Endothelial cell of umbilical vein (primary cell): Measurements from ENCODE around the gene NPTX2. TPM values are rescaled to one million over a fixed set of nuclear protein-coding genes. Genes with fewer than 3 reads are reported as not detected.

Experiments used
- BruUV-seq: library from RNA; stranded (reverse); fragments of 400-500 nt; replicated peaks from 2 replicates; lab custom pipeline; 2021; lab: Mats Ljungman, UMichigan
- CTCF ChIA-PET: fragments of 300-600, 350-600 bp; sonication (Branson Sonifier 250); formaldehyde crosslinking; loops from one replicate; lab custom pipeline; 2021; ENCODE audit warnings: antibody characterized with exemption, inconsistent platforms; lab: Charles Lee
- POLR2A ChIA-PET: fragments of 300-600, 350-600 bp; sonication (Branson Sonifier 250); formaldehyde crosslinking; loops from one replicate; lab custom pipeline; 2021; ENCODE audit warnings: antibody characterized with exemption, inconsistent platforms; lab: Charles Lee
- DNase-seq: peaks from one replicate; pipeline ENCODE4 v3.0.0-alpha.2; 2011; ENCODE audit warnings: low read depth, low spot score
- FAIRE-seq: peaks from 2 replicates; lab custom pipeline; 2011; peaks lifted over from hg19 to GRCh38; lab: Jason Lieb, UNC
- H2AFZ ChIP-seq: 2 replicates; pipeline ENCODE4 v1.6.0; 2012; ENCODE audit warnings: low read depth, low read length, control low read depth, inconsistent platforms
- H3K27ac ChIP-seq: 2 replicates; pipeline ENCODE4 v1.5.1; 2011; ENCODE audit warnings: low read depth, mild to moderate bottlenecking, control low read depth, low read length, moderate library complexity; ENCODE audit not compliant: insufficient read depth
- H3K27me3 ChIP-seq, 2 experiments: 2 replicates each; pipeline versions ENCODE4 v1.6.0 to v1.6.1; 2011; ENCODE audit warnings: low read length in 2 of 2, mixed read lengths in 1 of 2; ENCODE audit not compliant: control insufficient read depth in 2 of 2, insufficient read depth in 2 of 2
- H3K36me3 ChIP-seq, 2 experiments: 2 replicates in 1 of 2; 3 replicates in 1 of 2; pipeline ENCODE4 v1.5.1; 2011; ENCODE audit warnings: low read length in 2 of 2, mild to moderate bottlenecking in 1 of 2, moderate library complexity in 1 of 2; ENCODE audit not compliant: control insufficient read depth in 2 of 2, insufficient read depth in 2 of 2; ENCODE audit errors: extremely low read depth in 1 of 2
- H3K4me1 ChIP-seq: 3 replicates; pipeline ENCODE4 v1.5.1; 2011; ENCODE audit warnings: mild to moderate bottlenecking, low read length; ENCODE audit not compliant: control insufficient read depth, insufficient read depth; ENCODE audit errors: extremely low read depth
- H3K4me2 ChIP-seq: 2 replicates; pipeline ENCODE4 v1.6.1; 2011; ENCODE audit warnings: low read length, control low read depth, mixed read lengths; ENCODE audit not compliant: insufficient read depth
- H3K4me3 ChIP-seq, 3 experiments: fragments of 200-600 bp in 1 of 3; sonication (generic), shearing (Covaris generic) in 1 of 3; replicated peaks in 1 of 3; 2 replicates each; pipeline ENCODE4 v1.5.1; 2011 to 2016; ENCODE audit warnings: control low read depth in 3 of 3, low read length in 3 of 3, mild to moderate bottlenecking in 2 of 3, inconsistent platforms in 1 of 3, low read depth in 1 of 3, moderate library complexity in 1 of 3; ENCODE audit not compliant: insufficient read depth in 1 of 3
- H3K79me2 ChIP-seq: 2 replicates; pipeline ENCODE4 v1.6.0; 2012; ENCODE audit warnings: low read length, inconsistent platforms; ENCODE audit not compliant: control insufficient read depth, insufficient read depth
- H3K9ac ChIP-seq: replicated peaks from 2 replicates; pipeline ENCODE3; 2011; ENCODE audit warnings: low read length, control low read depth; ENCODE audit not compliant: insufficient read depth; ENCODE audit errors: extremely low read depth
- H3K9me1 ChIP-seq: replicated peaks from 3 replicates; pipeline ENCODE4 v1.6.0; 2011; ENCODE audit warnings: mild to moderate bottlenecking, low read length; ENCODE audit not compliant: control insufficient read depth, insufficient read depth; ENCODE audit errors: extremely low read depth
- H3K9me3 ChIP-seq: replicated peaks from 2 replicates; pipeline ENCODE4 v1.5.1; 2012; ENCODE audit warnings: low read length, inconsistent platforms; ENCODE audit not compliant: control insufficient read depth, insufficient read depth
- H4K20me1 ChIP-seq: replicated peaks from 2 replicates; pipeline ENCODE3; 2011; ENCODE audit warnings: mild to moderate bottlenecking, low read length; ENCODE audit not compliant: control insufficient read depth, insufficient read depth; ENCODE audit errors: extremely low read depth
- CTCF ChIP-seq, 2 donors: IDR thresholded peaks; 1 replicate in 1 of 2; 2 replicates in 1 of 2; pipeline ENCODE4 v1.5.1; 2011; ENCODE audit warnings: low read length in 2 of 2, mild to moderate bottlenecking in 2 of 2, moderate library complexity in 2 of 2, control low read depth in 1 of 2, inconsistent platforms in 1 of 2, low read depth in 1 of 2; ENCODE audit not compliant: insufficient read depth in 1 of 2; ENCODE audit errors: extremely low read depth in 1 of 2
- EZH2 ChIP-seq: IDR thresholded peaks from 2 replicates; pipeline ENCODE4 v1.6.1; 2012; ENCODE audit warnings: borderline replicate concordance, low read depth, mild to moderate bottlenecking, moderate library complexity, low read length, inconsistent platforms; ENCODE audit not compliant: severe bottlenecking
- FOS ChIP-seq: IDR thresholded peaks from 2 replicates; pipeline ENCODE4 v1.6.1; 2011; ENCODE audit warnings: mild to moderate bottlenecking, low read length, moderate library complexity, borderline replicate concordance; ENCODE audit not compliant: insufficient read depth
- GATA2 ChIP-seq: IDR thresholded peaks from 2 replicates; pipeline ENCODE4 v1.7.0; 2011; ENCODE audit warnings: low read depth, mild to moderate bottlenecking, moderate library complexity, mixed read lengths, low read length; ENCODE audit not compliant: insufficient read length, insufficient read depth
- JUN ChIP-seq: IDR thresholded peaks from 2 replicates; pipeline ENCODE4 v1.6.1; 2011; ENCODE audit warnings: borderline replicate concordance, low read depth; ENCODE audit not compliant: insufficient read length, insufficient read depth
- MYC ChIP-seq: IDR thresholded peaks from one replicate; pipeline ENCODE4 v1.6.1; 2011; ENCODE audit warnings: mild to moderate bottlenecking, low read depth, low read length
- POLR2A ChIP-seq: IDR thresholded peaks from 2 replicates; pipeline ENCODE4 v1.6.1; 2012; ENCODE audit warnings: low read depth, mild to moderate bottlenecking, control low read depth, low read length
- POLR2AphosphoS5 ChIP-seq: IDR thresholded peaks from 2 replicates; pipeline ENCODE4 v1.6.1; 2012; ENCODE audit warnings: low read depth, mild to moderate bottlenecking, control low read depth, low read length, moderate library complexity; ENCODE audit not compliant: insufficient read depth
- dilution Hi-C: fragments of 300-500 bp; cut with MboI; formaldehyde crosslinking; loops from one replicate; pipeline ENCODE4 v1.15.0; 2019; ENCODE audit warnings: low sequenced_read_pairs; ENCODE audit not compliant: extremely low pct_ligation_motif_present
- intact Hi-C: fragments of 100-400 bp; cut with micrococcal nuclease; formaldehyde crosslinking; loops from one replicate; pipeline ENCODE4 v1.10.0; 2022
- polyA plus RNA-seq, 4 experiments: library from polyadenylated mRNA; depleted of rRNA in 3 of 4; stranded (reverse) in 3 of 4; unstranded in 1 of 4; fragments of >200 nt; gene quantifications; 2 replicates each; pipeline versions ENCODE4 v1.2.1 to v1.2.3, GENCODE V29; 2011 to 2012; ENCODE audit warnings: missing spikeins in 1 of 4
- total RNA-seq: library from RNA; stranded (reverse); gene quantifications from 2 replicates; pipeline ENCODE4 v1.2.3, GENCODE V29; 2021
- TF ChIP-seq, protein P1 (sequence below): IDR thresholded peaks from 2 replicates; pipeline ENCODE4 v1.6.1; 2011; ENCODE audit not compliant: insufficient read depth, insufficient read length

Gene NPTX2
- total and polyA plus RNA-seq, 2 donors (not counting 3 experiments of a cell fraction or from before 2014, with no cell fraction given), result 0.15 to 0.53 TPM

- POLR2A ChIA-PET, result no interaction called here
- FAIRE-seq, result no peak
- H3K4me2 ChIP-seq, result no peak overlapping the region
These were observed 2.6 kb downstream of the NPTX2 start for GRCh38 chr7:98619450-98620321.

More at GRCh38 chr7:98619450-98620321, 2.6 kb downstream of the NPTX2 start:
- H4K20me1 ChIP-seq, result no peaks in the 10 kb centered on the region
- H3K79me2 ChIP-seq, result no peaks in the 10 kb centered on the region
- H3K9me1 ChIP-seq, result no peaks in the 10 kb centered on the region
- intact Hi-C loops, result no loop called here
- no peak overlapping the region for H2AFZ ChIP-seq
- no peak for DNase-seq
- no peak overlapping the region for H3K9ac ChIP-seq
- H3K27ac ChIP-seq, result no peak overlapping the region
- dilution Hi-C loops, result no loop called here
- BruUV-seq, result no TSS peak
- peaks cover 12 to 21% of the 10 kb centered on the region in 2 experiments for H3K27me3 ChIP-seq
- no peaks in the 10 kb centered on the region for H3K36me3 ChIP-seq
- TF ChIP-seq, protein P1, sequence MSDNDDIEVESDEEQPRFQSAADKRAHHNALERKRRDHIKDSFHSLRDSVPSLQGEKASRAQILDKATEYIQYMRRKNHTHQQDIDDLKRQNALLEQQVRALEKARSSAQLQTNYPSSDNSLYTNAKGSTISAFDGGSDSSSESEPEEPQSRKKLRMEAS, result no peak
- TF ChIP-seq JUN, result no peak
- TF ChIP-seq POLR2A, result no peak
- TF ChIP-seq FOS, result no peak
- TF ChIP-seq POLR2AphosphoS5, result no peak
- no peak for TF ChIP-seq MYC
- TF ChIP-seq CTCF (IDR thresholded peaks at IDR 0.05; ENCODE audit: extremely low read depth in 1 of 2, insufficient read depth in 1 of 2, low read depth in 1 of 2, low read length in 2 of 2), result no peak
- no peak for TF ChIP-seq EZH2
- TF ChIP-seq GATA2, result no peak
- CTCF ChIA-PET, result interaction anchor here (0.8 kb wide), 1 partner anchor 126 kb away, joined by 3 read pairs; no protein-coding TSS in a partner anchor
- H3K9me3 ChIP-seq, result no peaks in the 10 kb centered on the region
- H3K4me1 ChIP-seq, result no peaks in the 10 kb centered on the region
- H3K4me3 ChIP-seq, result no peak overlapping the region
